HG03060 (cell line): ENCODE measurements around the gene SOX4.

Source experiments
- ATAC-seq: cut with Tn5 transposase; IDR thresholded peaks from one replicate; pipeline ENCODE4 v1.9.1; 2021; ENCODE audit warnings: low read depth, moderate number of reproducible peaks; ENCODE audit not compliant: unreplicated experiment

The SOX4 gene

DNA sequence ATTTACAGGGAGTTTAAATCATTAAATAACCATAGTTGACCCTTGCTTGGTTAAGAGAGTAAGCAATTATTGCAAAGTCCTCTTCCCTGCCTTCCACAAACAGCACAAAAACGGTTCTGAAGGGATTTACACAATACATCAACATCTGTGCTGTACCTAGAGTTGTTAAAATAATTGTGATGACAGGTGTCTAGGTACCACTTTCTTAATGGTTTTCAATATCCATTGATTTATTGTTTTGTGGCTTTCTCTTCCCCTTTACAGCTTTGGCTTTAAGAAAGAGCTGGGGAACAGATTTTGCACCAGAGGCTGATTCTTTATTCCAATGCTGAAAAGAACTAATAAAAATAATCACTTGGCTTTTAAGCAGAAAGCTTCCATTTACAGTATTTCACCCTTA is 598 bp upstream of the SOX4 start:
- ATAC-seq: no peak

DNA sequence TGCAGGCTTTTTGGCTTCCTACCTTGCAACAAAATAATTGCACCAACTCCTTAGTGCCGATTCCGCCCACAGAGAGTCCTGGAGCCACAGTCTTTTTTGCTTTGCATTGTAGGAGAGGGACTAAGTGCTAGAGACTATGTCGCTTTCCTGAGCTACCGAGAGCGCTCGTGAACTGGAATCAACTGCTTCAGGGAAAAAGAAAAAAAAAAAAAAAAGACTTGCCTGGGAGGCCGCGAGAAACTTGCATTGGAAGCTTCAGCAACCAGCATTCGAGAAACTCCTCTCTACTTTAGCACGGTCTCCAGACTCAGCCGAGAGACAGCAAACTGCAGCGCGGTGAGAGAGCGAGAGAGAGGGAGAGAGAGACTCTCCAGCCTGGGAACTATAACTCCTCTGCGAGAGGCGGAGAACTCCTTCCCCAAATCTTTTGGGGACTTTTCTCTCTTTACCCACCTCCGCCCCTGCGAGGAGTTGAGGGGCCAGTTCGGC is 420 bp downstream of the SOX4 start:
- ATAC-seq: no peak

DNA sequence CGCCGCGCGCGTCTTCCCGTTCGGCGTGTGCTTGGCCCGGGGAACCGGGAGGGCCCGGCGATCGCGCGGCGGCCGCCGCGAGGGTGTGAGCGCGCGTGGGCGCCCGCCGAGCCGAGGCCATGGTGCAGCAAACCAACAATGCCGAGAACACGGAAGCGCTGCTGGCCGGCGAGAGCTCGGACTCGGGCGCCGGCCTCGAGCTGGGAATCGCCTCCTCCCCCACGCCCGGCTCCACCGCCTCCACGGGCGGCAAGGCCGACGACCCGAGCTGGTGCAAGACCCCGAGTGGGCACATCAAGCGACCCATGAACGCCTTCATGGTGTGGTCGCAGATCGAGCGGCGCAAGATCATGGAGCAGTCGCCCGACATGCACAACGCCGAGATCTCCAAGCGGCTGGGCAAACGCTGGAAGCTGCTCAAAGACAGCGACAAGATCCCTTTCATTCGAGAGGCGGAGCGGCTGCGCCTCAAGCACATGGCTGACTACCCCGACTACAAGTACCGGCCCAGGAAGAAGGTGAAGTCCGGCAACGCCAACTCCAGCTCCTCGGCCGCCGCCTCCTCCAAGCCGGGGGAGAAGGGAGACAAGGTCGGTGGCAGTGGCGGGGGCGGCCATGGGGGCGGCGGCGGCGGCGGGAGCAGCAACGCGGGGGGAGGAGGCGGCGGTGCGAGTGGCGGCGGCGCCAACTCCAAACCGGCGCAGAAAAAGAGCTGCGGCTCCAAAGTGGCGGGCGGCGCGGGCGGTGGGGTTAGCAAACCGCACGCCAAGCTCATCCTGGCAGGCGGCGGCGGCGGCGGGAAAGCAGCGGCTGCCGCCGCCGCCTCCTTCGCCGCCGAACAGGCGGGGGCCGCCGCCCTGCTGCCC is 1.1 kb downstream of the SOX4 start:
- no peak for ATAC-seq

DNA sequence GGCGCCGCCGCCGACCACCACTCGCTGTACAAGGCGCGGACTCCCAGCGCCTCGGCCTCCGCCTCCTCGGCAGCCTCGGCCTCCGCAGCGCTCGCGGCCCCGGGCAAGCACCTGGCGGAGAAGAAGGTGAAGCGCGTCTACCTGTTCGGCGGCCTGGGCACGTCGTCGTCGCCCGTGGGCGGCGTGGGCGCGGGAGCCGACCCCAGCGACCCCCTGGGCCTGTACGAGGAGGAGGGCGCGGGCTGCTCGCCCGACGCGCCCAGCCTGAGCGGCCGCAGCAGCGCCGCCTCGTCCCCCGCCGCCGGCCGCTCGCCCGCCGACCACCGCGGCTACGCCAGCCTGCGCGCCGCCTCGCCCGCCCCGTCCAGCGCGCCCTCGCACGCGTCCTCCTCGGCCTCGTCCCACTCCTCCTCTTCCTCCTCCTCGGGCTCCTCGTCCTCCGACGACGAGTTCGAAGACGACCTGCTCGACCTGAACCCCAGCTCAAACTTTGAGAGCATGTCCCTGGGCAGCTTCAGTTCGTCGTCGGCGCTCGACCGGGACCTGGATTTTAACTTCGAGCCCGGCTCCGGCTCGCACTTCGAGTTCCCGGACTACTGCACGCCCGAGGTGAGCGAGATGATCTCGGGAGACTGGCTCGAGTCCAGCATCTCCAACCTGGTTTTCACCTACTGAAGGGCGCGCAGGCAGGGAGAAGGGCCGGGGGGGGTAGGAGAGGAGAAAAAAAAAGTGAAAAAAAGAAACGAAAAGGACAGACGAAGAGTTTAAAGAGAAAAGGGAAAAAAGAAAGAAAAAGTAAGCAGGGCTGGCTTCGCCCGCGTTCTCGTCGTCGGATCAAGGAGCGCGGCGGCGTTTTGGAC is 2.0 kb downstream of the SOX4 start:
- no peak for ATAC-seq

DNA sequence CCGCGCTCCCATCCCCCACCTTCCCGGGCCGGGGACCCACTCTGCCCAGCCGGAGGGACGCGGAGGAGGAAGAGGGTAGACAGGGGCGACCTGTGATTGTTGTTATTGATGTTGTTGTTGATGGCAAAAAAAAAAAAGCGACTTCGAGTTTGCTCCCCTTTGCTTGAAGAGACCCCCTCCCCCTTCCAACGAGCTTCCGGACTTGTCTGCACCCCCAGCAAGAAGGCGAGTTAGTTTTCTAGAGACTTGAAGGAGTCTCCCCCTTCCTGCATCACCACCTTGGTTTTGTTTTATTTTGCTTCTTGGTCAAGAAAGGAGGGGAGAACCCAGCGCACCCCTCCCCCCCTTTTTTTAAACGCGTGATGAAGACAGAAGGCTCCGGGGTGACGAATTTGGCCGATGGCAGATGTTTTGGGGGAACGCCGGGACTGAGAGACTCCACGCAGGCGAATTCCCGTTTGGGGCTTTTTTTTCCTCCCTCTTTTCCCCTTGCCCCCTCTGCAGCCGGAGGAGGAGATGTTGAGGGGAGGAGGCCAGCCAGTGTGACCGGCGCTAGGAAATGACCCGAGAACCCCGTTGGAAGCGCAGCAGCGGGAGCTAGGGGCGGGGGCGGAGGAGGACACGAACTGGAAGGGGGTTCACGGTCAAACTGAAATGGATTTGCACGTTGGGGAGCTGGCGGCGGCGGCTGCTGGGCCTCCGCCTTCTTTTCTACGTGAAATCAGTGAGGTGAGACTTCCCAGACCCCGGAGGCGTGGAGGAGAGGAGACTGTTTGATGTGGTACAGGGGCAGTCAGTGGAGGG is 2.8 kb downstream of the SOX4 start:
- no peak for ATAC-seq

DNA sequence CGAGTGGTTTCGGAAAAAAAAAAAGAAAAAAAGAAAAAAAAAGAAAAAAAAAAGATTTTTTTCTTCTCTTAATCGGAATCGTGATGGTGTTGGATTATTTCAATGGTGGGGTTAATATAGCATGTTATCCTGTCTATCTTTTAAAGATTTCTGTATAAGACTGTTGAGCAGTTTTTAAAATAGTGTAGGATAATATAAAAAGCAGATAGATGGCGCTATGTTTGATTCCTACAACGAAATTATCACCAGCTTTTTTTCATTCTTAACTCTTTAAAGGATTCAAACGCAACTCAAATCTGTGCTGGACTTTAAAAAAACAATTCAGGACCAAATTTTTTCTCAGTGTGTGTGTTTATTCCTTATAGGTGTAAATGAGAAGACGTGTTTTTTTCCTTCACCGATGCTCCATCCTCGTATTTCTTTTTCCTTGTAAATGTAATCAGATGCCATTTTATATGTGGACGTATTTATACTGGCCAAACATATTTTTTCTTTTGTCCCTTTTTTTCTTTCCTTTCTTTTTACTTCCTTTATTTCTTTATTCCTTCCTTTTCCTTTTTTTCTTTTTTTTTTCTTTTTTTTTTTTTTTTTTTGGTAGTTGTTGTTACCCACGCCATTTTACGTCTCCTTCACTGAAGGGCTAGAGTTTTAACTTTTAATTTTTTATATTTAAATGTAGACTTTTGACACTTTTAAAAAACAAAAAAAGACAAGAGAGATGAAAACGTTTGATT is 3.6 kb downstream of the SOX4 start:
- no peak for ATAC-seq

DNA sequence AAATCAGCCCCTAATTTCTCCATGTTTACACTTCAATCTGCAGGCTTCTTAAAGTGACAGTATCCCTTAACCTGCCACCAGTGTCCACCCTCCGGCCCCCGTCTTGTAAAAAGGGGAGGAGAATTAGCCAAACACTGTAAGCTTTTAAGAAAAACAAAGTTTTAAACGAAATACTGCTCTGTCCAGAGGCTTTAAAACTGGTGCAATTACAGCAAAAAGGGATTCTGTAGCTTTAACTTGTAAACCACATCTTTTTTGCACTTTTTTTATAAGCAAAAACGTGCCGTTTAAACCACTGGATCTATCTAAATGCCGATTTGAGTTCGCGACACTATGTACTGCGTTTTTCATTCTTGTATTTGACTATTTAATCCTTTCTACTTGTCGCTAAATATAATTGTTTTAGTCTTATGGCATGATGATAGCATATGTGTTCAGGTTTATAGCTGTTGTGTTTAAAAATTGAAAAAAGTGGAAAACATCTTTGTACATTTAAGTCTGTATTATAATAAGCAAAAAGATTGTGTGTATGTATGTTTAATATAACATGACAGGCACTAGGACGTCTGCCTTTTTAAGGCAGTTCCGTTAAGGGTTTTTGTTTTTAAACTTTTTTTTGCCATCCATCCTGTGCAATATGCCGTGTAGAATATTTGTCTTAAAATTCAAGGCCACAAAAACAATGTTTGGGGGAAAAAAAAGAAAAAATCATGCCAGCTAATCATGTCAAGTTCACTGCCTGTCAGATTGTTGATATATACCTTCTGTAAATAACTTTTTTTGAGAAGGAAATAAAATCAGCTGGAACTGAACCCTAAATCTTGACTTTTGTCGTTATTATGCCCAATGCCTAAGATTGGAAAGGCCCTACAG is 4.5 kb downstream of the SOX4 start:
- ATAC-seq: no peak

DNA sequence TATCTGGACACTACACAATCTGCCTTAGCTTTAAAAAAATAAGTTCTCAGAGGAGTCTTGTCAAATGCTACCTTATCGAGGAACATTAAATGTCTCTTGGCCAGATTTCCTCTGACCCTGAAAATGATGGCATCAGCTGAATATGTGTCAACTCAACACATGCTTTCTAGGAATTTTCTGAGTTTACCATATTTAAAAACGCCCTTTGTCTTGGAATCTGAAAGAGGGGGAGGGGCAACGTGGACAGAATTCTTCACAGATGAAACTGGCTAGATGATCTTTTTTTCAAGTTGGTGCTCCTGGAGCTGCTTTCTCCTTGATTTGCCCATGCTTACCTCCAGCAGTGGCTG is 5.1 kb downstream of the SOX4 start:
- ATAC-seq: no peak

DNA sequence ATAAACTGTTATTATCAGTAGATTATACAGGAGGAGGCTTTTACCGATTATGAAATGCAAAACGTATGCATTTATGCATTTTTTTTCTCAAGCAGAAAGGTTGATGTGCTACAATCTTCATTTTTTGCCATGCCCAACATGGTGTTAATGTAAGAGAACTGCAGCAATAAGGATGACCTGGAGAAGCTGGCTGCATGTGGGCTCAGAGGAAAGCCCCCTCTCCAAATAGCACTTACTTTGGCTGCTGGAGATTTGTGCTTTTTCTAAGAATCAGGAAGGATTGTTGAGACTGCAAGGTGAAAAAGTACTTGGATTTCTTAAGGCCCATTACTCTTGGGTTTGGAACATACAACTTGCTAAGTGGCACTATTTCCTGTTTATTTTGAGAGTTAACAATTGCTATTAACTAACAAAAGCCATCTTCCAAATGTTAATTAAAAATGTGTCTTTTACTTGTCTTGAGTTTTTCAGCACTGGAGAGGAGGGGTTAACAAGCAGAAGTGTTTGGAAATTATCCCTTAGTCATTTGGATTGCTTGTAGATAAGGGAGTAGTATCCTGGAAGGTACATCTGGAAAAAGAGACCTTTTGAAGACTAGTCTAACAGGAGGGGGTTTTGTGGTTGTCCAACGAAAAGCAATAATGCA is 5.6 kb downstream of the SOX4 start:
- ATAC-seq: no peak

DNA sequence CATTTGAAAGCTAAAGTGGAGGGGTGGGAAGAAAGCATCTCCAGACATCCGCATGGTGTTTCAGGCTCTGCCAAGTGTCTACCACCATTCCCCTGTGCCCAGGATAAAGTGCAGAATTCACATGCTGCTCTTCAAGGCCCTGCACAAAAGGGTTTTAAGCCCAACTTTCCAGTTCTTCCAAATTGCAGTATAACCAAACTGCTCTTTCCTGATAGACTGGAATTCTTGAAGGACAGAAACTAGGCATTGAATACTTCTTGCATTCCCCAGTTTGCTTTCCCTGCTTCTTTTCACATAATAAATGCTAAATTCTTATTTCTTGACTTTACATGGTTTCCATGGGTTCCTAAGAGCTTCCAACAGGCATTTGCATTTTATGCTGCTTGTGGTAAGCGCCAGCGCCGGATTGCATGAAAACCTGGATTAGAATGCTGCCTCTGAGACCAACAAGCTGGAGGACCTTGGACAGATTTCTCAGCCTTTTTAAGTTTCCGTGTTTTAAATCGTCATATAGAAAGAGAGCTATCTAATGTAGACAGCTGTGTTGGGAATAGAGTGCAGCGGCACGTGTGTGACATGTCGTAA is 7.9 kb downstream of the SOX4 start:
- ATAC-seq: no peak

DNA sequence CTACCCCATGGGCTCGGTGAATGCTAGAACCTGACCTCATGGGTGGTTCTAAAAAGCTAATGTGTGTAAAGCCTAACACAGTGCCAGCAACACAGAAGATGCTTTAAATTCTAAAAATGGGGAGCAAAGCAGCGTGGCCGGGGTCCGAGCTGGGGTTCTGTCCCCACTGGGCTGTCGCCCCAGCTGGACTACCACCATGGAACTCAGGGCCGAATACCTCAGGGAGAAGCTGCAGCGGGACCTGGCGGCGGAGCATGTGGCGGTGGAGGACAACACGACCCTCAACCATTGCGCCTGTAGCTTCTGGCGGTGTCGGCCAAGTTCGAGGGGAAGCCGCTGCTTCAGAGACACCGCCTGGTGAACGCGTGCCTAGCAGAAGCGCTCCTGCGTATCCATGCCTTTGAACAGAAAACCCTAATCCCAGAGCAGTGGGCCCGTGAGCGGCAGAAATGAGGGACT is 8.4 kb downstream of the SOX4 start:
- ATAC-seq: no peak

DNA sequence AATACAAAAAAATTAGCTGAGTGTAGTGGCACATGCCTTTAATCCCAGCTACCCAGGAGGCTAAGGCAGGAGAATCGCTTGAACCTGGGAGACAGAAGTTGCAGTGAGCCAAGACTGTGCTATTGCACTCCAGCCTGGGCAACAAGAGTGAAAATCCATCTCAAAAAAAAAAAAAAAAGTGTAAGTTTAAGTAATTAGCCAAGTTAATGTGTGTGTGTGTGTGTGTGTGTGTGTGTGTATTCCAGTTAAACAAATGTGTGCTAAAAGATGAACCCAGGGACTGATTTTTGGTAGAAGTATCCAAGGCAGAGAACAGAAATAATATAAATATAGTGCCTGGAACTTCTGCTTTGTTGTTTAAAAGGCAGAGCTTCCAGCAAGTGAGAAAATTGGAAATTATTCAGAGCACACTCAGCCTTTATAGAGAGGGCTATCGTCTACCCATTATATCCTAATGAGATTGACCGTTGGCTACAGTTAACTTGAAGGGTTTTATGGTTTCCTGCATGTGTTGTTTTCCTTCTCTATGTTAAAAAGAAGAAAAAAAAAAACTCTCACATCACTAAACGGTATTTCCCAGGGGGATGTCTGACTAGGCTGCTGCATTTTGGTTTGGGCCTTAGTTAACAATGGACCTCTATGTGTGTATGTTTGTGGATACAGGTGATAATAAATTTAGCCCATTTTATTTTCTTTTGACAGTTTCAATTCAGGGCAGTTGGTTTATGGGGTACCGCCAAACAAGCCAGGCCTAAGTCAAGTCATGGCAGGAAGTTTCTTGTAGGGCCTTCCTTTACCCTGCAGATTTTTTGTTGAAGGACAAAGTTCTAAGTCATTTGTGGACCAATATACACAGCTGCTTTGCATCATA is 9.8 kb downstream of the SOX4 start:
- ATAC-seq: peak; percentile 35

DNA sequence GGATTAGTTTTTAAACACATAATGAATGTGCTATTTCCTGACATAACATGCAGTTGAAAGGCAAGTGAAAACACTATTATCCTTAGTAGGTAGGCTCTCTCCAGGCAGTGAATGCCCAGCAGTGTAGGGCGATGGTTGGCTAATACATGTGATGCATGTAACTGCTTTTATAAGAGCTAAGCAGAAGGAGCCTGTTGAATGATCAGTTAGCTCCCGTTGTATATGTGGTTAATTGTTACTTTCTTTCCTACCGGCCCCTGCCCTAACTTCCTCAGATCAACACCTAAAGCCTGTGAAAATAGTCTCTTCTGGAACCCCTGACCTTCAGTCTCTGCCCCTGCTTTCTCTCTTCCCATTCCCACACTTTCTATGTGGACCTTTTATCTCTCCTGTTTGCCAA is 10.5 kb downstream of the SOX4 start:
- ATAC-seq: no peak

DNA sequence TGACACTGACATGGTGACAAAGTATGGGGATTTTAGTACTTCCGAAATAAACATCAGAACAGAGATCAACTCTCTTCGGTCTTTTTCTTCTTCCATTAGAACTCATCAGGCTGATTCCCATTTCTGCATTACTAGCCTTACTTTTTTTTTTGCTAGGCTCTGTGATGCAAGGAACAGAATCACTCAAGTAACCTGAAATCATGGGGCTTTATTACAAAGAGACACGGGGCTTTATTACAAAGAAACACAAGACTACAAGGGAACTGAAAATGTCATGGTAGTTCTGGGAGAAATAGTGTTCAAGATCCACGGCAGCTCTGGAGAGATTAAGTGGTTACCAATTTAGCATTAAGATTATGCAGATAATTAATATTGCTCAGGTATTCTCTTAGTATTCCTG is 11.6 kb downstream of the SOX4 start:
- ATAC-seq: no peak

DNA sequence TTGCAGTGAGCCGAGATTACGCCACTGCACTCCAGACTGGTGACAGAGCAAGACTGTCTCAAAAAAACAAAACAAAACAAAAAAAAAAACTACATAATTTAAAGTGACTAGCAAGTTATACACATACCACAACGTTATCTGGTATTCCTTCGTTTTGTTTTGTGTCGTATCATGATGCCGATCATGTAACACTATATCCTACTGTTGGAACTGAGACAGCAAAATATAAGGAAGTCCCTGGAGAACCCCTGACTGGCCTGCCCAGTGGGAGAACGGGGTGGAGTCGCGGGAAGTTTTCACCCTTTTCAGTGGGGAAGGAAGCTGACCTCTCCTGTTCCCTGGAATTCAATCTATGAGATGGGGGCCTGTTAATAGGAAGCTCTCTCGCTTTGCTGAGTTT is 15.1 kb downstream of the SOX4 start:
- ATAC-seq: no peak

DNA sequence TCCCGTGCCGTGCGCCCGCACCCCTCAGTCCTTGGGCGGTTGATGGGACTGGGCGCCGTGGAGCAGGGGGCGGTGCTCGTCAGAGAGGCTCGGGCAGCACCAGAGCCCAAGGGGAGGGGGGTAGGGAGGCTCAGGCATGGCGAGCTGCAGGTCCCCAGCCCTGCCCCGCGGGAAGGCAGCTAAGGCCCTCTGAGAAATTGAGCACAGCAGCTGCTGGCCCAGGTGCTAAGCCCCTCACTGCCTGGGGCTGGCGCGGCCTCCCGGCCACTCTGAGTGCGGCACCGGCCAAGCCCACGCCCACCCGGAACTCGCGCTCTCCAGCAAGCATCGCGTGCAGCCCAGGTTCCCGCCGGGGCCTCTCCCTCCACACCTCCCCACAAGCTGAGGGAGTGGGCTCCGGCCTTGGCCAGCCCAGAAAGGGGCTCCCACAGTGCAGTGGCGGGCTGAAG is 16.4 kb downstream of the SOX4 start:
- ATAC-seq: no peak

DNA sequence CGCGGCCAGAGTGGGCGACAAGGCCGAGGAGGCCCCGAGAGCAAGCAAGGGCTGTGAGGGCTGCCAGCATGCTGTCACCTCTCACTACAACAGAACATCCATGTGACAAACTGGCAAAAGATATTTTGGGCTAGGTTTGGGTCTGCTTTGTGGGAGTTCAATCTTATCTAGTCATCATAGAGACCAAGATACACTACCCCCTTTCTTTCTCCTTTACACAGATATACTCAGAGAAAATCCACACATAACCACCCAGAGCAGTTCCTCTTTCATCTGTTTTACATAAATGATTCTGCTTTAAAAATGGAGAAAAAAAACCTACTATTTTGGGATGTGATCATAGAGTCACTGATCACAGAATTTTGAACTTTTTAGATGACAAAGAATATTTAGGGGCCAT is 16.8 kb downstream of the SOX4 start:
- ATAC-seq: peak; percentile 86
